NCI-H2107 (cell line): Measurements from ENCODE around the gene HYAL1.
"Not testable (repeated sequence)": the region's sequence is repeated elsewhere in the genome, so short reads cannot be mapped to it uniquely, and the experiment has no call there.

ENCODE experiments used
- DNase-seq: peaks from one replicate; lab custom pipeline; 2025; lab: John Stamatoyannopoulos, UW

HYAL1 gene

DNA sequence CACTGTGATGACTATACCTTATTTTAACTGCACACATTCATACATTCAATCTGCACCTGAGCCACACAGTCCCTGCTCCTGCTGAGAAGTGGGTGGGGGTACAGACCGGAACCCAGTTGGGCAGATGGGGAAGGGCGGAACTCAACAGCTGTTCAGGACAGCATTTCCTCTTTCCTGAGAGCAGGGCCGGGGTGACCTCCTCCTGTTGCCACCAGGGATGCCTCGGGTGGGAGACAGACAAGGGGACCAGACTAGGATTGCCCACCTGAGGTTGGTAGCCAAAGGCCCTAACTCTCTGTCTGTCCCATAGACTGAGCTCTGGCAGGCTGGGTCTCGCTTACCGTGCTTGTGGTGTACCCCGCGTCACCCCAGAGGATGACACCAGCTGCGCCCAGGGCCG lies 15.2 kb upstream of the HYAL1 start:
- no peak for DNase-seq

- no peak for DNase-seq
Measured at GRCh38 chr3:50318163-50318562, 14.8 kb upstream of the HYAL1 start.

DNA sequence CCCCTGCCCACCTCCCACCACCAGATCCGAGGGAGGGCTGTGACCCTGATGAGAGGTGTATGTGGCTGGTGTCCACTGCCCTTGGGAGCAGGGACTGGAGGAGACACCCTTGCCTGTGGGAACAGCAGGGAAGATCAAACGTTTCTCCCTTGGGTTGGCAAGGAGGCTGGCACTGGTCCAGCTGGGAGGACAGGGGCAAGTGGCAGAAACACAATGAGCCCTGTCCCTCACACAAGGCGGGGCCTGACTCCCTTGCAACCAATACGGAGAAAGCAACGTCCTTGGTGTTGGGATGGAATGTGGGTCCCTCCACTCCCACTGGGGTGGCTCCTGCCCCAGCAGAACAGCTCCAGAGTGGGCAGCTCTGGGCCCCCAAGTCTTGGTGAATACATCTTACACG lies 13.9 kb upstream of the HYAL1 start:
- no peak for DNase-seq

DNA sequence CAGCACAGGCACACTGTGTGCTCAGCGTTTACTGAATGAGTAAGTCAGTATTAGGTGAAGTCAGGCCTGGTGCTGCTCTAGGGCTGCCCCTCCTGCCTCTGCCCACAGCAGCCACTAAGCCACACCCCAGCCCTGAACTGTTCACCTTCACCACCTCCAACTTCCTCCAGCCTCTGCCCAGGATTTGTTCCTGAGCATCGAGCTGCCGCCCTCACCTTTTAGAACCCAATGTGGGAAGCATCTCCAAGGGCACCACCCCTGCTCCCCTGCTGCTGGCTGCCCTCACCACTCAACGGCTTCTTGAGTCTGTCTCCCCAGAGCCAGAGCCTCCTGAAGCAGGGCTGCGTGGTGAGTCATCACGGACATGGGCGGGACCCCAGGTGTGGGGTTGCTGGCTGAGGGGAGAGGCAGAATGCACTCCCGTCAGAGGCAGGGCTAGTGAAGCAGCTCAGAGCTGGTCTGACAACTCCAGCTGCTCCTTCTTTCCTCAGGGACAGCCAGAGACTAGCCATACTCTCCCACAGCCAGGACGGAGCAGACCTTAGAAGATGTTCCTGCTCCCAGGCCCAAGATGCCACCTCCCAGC lies 13.4 kb upstream of the HYAL1 start:
- no peak for DNase-seq

GRCh38 chr3:50314816-50315215 lies 11.4 kb upstream of the HYAL1 start:
- no peak for DNase-seq

DNA sequence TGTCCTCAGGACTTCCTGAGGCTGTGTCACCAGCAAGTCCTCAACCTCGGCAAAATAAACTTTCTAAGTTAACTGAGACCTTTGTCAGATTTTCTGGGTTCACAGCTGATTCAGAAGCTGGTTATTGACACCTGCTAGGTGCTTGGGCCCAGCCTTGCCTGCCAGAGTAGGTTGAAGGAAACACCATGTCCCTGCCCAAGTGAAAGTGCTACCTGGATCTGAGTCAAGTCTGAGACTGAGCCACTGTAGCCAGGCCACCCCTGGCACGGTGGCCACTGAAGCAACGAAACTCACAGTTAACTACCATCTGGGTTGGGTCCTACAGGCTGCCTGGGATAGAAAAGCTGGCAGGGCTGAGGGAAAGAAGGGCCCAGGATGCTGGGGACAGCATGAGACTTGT lies 11.0 kb upstream of the HYAL1 start:
- no peak for DNase-seq

GRCh38 chr3:50312041-50312440 lies 8.7 kb upstream of the HYAL1 start:
- DNase-seq = not testable (repeated sequence)

- DNase-seq = no peak
Measured at GRCh38 chr3:50304601-50305000, 1.2 kb upstream of the HYAL1 start.

GRCh38 chr3:50302095-50303012 lies 1.0 kb downstream of the HYAL1 start:
- no peak for DNase-seq

DNA sequence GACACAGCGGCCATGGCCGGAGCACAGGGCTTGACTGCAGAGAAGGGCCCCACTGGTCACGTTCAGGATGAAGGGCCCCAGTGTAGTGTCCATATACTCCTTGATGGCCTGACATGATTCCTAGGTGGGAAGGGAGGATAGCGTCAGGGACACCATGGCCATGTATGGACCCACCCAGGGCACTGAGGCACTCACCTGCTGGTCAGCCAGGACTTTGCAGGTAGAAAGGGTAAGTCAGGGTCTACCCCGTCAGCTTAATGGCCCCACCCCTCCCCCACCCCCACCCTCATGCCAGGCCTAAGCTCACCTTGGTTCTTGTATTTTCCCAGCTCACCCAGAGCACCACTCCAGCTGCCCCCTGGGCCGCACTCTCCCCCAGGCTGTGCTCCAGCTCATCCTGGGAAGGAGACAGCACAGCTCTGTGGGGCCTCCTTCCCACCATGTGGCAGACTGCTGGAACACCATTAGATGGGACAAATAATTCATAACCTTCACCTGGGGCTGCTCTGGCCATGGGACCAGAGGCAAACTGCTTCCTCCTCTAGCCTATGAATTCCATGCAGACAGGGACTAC lies 2.6 kb downstream of the HYAL1 start:
- no peak for DNase-seq

- no peak for DNase-seq
Measured at GRCh38 chr3:50299929-50300680, 3.3 kb downstream of the HYAL1 start.

DNA sequence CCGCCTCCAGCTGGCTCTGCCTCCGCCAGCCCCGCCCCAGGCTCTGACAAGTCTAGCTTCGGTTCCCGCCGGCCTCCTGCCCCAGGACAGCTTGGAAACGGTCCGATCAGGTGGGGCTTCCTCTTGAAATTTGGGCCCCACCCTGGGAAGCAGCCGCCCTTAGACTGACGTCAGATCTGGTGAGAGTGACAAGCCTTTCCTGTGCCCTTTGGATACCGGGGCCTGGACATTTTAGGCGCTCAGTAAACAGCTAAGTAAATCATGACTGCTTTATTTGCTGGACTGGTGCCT lies 3.8 kb downstream of the HYAL1 start:
- no peak for DNase-seq

DNA sequence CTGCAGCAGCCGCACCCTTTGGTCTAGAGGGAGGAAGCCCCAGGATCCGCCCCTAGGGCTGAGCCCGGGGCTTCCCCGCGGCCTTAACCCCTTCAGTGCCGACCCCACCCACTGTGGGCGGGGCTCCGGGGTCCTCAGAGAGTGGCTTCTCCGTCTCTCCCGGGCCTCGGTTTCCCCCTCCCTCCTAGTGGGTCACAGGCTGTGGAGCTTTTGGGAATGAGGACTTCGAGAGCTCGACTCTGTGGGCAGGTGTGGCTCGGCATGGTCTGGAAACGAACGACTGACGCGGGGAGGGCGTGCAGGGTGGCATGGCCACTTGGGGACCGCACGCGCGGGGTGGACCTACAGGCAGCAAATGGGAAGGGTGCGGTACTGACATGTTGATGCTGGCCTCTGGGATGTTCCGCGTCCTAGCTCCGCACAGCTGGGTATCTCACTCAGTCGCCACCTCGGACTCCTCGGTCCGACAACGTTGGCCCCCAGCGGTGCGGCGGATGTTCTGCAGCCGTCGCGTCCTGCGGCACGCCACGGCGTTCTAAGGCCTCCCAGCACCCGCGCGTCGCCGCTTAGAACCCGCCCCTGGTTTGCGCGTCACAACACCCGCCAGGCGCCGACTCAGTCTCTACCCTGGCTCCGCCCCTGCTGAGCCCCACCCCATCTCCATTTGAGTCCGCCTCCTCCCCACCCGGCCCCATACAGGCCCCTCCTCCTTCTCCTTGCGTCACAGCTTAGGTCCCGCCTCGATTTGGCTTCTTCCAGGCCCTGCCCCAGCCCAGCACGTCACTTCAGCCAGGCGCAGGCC lies 4.3 kb downstream of the HYAL1 start, which contains the start of the genes HYAL3 and NAA80:
Gene HYAL3, minus strand, starts transcription at position 570 of the 802 bp plus-strand sequence. CDS start 3,803 bp downstream, outside the sequence.
Gene NAA80, minus strand, starts transcription at position 570 of the 802 bp plus-strand sequence. CDS start 1,942 bp downstream, outside the sequence.
- peak; percentile 92 for DNase-seq

GRCh38 chr3:50297896-50298725 lies 5.3 kb downstream of the HYAL1 start:
- DNase-seq = no peak

DNA sequence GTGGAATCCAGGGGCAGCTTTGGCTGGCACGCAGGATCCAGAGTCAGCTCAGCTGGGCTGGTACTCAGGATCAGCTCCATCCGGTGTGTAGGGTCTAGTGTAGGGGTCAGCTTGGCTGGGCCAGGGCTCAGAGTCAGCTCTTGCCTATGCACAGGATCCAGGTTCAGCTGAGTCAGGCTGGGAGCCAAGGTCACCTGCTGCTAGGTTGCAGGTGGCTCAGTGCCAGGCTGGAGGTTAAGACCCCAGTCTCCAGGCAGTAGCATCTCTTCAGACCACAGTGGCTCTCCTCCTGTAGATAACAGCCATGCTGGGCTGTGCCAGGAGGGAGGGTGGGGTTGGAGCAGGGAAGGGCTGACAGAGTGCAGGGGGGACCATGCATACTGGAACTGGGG lies 6.0 kb downstream of the HYAL1 start:
- DNase-seq = no peak

DNA sequence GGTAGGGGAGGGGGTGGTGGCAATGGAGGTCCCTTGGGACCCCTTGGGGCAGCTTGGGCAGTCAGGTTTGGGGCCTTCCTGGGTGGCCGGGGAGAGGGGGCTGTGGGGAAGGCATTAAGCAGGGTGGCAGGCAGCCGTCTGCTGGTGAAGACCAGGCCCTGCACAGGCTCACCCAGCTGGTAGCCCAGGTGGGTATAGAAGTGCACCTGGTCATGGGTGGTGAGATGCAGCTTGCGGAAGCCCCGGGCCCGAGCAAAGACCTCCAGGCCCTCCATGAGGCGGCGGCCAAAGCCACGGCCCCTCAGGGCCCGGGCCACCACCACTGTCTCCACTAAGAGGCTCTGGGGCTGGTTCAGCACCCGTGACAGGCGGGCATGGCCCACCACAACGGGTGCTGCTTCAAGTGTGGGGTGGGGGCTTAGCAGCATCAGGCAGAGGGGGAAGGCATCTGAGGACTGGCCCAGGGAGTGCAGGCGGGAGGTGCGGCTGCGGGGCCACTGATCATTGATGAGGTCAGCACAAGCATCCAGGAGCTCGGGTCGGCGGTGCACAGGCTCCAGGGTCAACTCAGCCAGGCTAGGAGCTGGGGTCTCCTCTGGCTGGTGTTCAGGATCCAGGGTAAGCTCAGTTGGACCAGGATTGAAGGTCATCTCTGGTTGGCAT lies 6.5 kb downstream of the HYAL1 start:
- no peak for DNase-seq

- DNase-seq = no peak
Measured at GRCh38 chr3:50295553-50296431, 7.6 kb downstream of the HYAL1 start.

DNA sequence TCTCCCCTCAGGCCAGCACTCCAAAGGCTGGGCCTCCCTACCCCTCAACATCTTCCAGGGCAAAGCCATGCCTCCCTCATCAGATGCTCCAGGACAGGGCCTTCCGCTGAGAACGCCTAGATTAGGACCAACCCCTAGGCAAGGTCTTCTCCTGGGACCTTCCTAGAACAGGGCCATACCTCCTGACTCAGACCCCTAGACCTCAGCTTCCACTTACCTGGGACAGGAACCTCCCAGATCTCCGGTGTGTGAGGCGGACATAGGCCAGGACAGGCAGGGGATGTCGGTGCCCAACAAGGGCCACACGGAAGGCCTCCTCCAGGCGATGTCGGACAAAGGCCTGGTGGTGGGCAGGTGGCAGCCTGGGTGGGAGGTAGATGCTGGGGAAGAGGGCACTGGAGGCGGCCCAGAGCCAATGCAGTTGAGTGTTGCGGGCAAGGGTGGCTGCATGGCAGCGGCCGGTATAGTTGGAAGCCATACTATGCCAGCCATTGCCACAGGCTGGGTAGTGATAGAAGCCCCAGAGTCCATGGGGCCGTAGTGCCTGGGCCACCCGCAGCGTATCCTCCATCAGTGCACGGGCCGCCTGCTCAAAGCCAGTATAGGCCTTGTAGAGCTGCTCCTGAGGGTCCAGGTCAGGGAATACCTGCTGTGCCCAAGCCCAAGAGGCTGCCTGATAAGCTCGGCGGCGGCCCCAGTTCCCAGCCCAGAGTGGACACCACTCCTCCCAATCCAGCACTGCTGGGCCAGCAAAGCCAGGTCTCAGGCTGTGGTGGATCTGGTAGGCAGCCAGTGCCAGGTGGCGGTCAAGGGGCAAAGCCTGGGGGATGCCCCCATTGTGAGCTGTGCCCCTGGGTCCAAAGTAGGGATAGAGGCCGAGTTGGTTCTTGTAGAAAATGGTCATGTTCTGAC lies 8.6 kb downstream of the HYAL1 start:
- no peak for DNase-seq
